LNCAP (cell line): ENCODE results near the gene PNPLA8.
A peak's percentile ranks its signal among the peaks of the same experiment; 100 is the strongest.

ENCODE experiments used
- TF ChIP-seq, protein P1 (sequence below): fragments of 450-650 bp; IDR thresholded peaks from 2 replicates; pipeline ENCODE4 v1.5.1; 2017; ENCODE audit warnings: mild to moderate bottlenecking

The PNPLA8 gene

DNA sequence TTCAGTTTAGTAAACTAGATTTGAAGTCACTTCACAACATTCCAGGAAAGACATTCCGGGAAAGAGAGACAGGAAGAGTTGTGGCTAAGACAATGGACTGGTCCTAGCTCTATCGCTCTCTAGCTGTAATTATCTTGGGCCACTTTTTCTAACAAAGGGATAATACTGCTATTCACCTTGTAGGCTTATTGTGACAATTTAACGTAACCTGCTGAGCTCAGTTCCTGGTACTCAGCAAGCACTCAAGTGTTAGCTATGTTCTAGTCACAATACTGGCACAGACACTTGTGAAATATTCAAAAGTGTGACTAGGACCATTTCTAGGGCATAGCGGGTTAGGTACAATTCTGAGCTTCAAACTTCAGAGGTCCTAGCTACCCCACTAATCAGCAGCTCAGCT is 57.7 kb downstream of the PNPLA8 start:
- TF ChIP-seq, protein P1, sequence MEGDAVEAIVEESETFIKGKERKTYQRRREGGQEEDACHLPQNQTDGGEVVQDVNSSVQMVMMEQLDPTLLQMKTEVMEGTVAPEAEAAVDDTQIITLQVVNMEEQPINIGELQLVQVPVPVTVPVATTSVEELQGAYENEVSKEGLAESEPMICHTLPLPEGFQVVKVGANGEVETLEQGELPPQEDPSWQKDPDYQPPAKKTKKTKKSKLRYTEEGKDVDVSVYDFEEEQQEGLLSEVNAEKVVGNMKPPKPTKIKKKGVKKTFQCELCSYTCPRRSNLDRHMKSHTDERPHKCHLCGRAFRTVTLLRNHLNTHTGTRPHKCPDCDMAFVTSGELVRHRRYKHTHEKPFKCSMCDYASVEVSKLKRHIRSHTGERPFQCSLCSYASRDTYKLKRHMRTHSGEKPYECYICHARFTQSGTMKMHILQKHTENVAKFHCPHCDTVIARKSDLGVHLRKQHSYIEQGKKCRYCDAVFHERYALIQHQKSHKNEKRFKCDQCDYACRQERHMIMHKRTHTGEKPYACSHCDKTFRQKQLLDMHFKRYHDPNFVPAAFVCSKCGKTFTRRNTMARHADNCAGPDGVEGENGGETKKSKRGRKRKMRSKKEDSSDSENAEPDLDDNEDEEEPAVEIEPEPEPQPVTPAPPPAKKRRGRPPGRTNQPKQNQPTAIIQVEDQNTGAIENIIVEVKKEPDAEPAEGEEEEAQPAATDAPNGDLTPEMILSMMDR: no peak

DNA sequence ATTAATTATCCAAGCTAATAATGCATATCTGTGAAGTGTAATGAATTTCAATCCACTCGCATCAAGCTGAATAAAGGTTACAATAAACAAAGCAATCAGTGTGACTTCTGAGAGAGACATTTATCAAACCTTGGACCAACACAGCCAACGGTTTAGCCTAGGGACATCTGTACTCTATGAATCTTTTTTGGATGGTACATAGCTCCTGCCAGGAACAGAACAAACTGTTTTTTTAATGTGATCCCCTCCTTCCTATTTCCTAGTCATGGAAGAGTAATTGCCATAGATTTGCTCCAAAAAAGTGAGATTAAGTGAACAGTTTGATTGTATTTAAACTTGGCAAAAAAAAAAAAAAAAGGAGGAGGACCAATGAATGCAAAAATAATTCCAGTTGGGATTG is 58.5 kb downstream of the PNPLA8 start:
- TF ChIP-seq, protein P1: no peak

DNA sequence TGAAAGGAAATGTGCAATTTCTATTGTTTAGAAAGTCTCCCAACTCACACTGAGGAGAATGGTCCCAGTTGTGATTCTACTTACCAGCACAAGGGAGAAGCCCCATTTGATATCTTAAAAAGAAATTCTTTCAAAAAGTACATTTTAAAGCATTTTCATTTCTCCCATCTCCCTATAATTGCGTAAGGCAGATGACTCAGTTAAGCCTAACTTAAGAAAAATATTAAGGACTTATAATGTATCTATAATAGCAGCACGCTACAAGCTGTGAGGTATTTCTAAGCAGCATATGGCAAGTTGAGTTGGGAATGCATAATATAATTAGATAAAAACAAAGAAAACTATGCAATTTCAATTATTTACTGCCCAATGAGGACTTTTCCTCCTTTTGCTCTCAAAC is 61.2 kb downstream of the PNPLA8 start:
- TF ChIP-seq, protein P1: no peak

DNA sequence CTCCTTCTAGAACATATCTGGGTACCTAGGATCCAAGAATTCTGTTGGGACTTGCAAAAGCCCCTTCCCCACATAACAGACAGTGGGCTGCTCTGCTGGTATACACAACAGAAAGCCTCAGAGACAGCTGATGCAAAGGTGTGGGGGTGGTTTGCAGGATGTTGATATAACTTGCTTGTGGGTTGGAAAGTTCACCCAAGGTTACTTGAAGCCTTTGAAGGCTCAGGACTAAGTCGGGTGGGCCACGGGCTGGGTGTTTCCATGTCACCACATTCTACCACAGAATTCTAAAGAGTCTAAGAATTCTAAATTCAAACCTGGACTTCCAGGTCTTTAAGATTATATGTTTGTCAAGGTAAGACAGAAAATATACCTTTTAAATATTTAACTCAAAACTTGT is 62.3 kb downstream of the PNPLA8 start:
- TF ChIP-seq, protein P1: no peak

DNA sequence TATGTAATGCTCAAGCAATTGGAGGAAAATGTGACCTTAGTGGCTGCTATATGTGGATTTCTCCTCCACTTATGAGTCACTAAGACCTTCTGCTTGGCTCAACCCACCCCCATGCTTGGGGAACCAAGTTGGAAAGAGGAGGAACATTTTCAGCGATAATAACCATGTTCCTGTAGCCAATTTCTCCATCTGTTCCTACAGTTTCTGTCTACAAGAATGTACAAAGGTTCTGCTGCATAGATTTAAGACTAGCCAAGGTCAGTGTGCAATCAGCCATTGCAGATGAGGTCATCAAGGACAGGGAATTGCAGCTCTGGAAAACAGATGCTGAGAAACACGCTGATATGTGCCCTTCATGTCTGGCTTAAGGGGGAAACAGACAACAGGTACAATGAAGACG is 64.1 kb downstream of the PNPLA8 start:
- TF ChIP-seq, protein P1: no peak

DNA sequence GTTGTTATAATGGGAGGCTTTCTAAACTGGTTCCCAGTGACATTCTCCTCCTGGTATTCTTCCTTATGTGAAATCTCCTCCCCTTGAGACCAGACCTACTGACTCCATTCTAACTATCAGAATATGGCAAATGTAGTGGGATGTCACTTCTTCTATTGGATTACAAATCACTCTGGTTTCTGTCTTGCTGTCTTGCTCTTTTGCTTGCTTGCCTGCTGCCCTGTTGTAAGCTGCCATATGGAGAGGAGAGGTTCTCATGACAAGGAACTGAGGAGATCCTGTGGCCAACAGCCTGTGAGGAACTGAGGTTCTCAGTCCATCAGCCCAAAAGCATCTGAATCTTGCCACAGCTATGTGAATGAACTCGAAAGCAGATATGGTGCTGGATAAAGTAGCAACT is 65.0 kb downstream of the PNPLA8 start:
- TF ChIP-seq, protein P1: no peak

DNA sequence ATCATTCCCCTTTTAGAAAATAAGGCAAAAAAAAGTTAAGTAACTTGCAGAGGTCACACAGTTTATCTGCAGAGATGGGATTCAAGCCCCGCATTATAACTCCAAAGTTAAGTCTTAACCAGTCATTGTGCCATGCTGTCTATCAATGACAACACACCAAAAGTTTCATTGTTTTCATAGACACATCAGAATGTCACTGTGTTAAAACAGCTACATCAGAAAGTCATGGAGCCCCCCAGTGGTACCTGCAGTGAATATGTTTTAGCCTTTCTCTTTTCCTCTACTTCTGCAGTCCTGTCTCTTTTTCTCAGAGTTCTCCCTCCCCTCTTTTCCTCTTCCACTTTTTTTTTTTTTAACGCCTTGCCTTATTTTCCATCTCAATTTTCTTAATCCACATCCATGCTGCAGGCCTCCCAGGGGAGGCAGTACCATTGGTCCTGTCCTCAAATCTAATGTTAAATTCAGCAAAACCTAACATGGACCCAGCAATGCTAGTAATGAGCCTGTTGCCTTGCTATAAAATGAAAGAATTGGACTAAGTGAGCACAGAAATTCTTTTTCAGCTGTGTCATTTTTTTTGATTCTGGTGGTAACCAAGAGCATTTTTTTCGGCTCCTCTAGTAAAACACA is 65.9 kb downstream of the PNPLA8 start:
- TF ChIP-seq, protein P1: peak; percentile 55; the same call in 1 of the 2 replicates

DNA sequence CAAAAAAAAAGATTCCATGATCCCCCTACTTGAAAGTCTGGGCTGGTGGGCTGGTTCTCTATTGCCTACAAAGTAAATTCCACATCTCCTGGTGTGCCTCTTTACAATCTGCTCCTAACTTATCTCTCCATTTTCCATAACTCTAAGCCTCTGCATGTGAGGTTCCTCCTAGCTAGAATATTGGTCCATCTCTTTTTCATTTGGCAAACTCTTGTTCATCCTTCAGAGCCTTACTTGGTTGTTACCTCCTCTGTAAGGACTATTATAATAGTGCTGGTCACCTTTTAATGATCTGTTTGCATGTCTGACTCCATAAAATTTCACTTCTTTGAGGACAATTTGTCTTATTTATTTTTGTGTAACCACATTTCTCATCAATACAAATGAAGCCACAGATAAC is 68.1 kb downstream of the PNPLA8 start:
- TF ChIP-seq, protein P1: no peak
